H1 (cell line): ENCODE data around the gene PTPN5. TPM values are rescaled to one million over a fixed set of nuclear protein-coding genes. Genes with fewer than 3 reads are reported as not detected.

Experiments used
- CBX5 ChIP-seq: fragments of 300-800, 300-1000 bp; sonication (generic); IDR thresholded peaks from 2 replicates; pipeline ENCODE4 v1.7.1; 2016; ENCODE audit warnings: antibody characterized with exemption, low read length, low read depth
- CHD7 ChIP-seq: fragments of 300-600 bp; sonication (generic); IDR thresholded peaks from 2 replicates; pipeline ENCODE4 v1.7.1; 2012; ENCODE audit warnings: low read length, moderate library complexity, mild to moderate bottlenecking, inconsistent platforms; ENCODE audit not compliant: insufficient replicate concordance
- EGR1 ChIP-seq: IDR thresholded peaks from 2 replicates; pipeline ENCODE4 v1.6.1; 2011; ENCODE audit warnings: low read depth, low read length, borderline replicate concordance
- EP300 ChIP-seq, 2 experiments: IDR thresholded peaks; 1 replicate in 1 of 2; 2 replicates in 1 of 2; pipeline ENCODE4 v1.6.1; 2011 to 2012; ENCODE audit warnings: low read depth in 2 of 2, low read length in 2 of 2, mild to moderate bottlenecking in 2 of 2, borderline replicate concordance in 1 of 2, inconsistent platforms in 1 of 2, moderate library complexity in 1 of 2
- EZH2 ChIP-seq: fragments of 200-600 bp; sonication (generic); IDR thresholded peaks from 2 replicates; pipeline ENCODE4 v1.7.1; 2012; ENCODE audit warnings: low read depth, mild to moderate bottlenecking, moderate library complexity, low read length, inconsistent platforms; ENCODE audit not compliant: severe bottlenecking
- GABPA ChIP-seq: IDR thresholded peaks from 2 replicates; pipeline ENCODE4 v1.6.1; 2011; ENCODE audit warnings: mild to moderate bottlenecking, low read length, moderate library complexity, borderline replicate concordance; ENCODE audit not compliant: insufficient read depth
- HDAC6 ChIP-seq: IDR thresholded peaks from one replicate; pipeline ENCODE4 v1.7.1; 2012; ENCODE audit warnings: low read depth, mild to moderate bottlenecking, inconsistent platforms, low read length, moderate library complexity
- PHF8 ChIP-seq: fragments of 200-600 bp; sonication (generic); conservative IDR thresholded peaks from 2 replicates; pipeline ENCODE4 v1.7.1; 2012; ENCODE audit warnings: low read depth, mild to moderate bottlenecking, inconsistent platforms, low read length, moderate library complexity
- SP4 ChIP-seq: IDR thresholded peaks from 2 replicates; pipeline ENCODE4 v1.6.1; 2012; ENCODE audit warnings: low read length, inconsistent platforms
- TAF7 ChIP-seq: optimal IDR thresholded peaks from 2 replicates; pipeline ENCODE3; 2011; ENCODE audit warnings: low read depth, mild to moderate bottlenecking, inconsistent platforms, low read length, moderate library complexity, borderline replicate concordance
- polyA plus RNA-seq, 7 experiments: library from polyadenylated mRNA; depleted of rRNA in 3 of 7; stranded (reverse) in 5 of 7; unstranded in 2 of 7; fragments of >200 nt in 5 of 7; fragments of 200-250 nt in 2 of 7; gene quantifications; 1 replicate in 5 of 7; 2 replicates in 1 of 7; 4 replicates in 1 of 7; pipeline versions ENCODE4 v1.2.1 to v1.2.3, GENCODE V29; 2011 to 2013; ENCODE audit warnings: missing spikeins in 2 of 7, mixed read lengths in 2 of 7
- total RNA-seq: library from RNA; stranded (reverse); fragmentation: NEBNext Ultra II Directional; extraction: Animal tissue kit (Norgen Biotek cat#: 25700); gene quantifications from 2 replicates; pipeline ENCODE4 v1.2.1, GENCODE V29; 2021

PTPN5 gene
- total and polyA plus RNA-seq, 2 of the 8 experiments (the other 6 are each of a cell fraction or from before 2014, with no cell fraction given), result 8.4 to 12.9 TPM

- TF ChIP-seq CHD7 (no peak), EP300 (IDR thresholded peaks at IDR 0.05; ENCODE audit: borderline replicate concordance in 1 of 2, low read depth in 2 of 2, low read length in 2 of 2) (no peak), CBX5 (no peak), HDAC6 (no peak), GABPA (no peak), PHF8 (no peak), TAF7 (no peak), EGR1 (no peak), SP4 (no peak), EZH2 (no peak)
Measured at GRCh38 chr11:18775492-18776292, 15.9 kb downstream of the PTPN5 start (continued).
